ENCODE data around the gene IL17RA.
"Not testable (repeated sequence)": the region's sequence is repeated elsewhere in the genome, so short reads cannot be mapped to it uniquely, and the experiment has no call there.

The IL17RA gene

DNA sequence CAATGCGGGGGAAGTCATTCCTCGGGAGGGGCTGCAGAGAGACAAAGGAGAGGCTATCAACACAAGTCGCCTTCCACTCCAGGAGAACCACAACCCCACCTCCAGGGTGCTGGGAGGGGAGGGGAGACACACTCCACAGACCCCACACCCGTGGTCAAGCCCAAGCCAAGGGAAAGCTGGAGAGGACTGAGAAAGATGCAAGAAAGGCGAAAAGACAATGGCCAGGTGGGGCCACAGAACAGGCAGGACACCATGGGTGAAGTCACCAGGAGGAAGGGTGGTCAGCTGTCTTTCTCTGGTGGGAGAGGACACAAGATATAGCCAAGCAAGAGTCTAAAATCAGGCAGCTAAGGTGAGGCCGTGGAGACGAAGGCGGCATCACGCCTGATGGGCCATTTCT lies 58.3 kb downstream of the IL17RA start:
- Histone ChIP-seq H3K9me2 (replicated peaks; ENCODE audit: insufficient read depth, low read length) (no peaks in the 10 kb centered on the region), H3K9ac (ENCODE audit: low read length) (no peak overlapping the region), H3F3A (ENCODE audit: insufficient read depth, low read length) (no peaks in the 10 kb centered on the region), H2AFZ (ENCODE audit: low read length) (no peak overlapping the region), H3K4me3 (ENCODE audit: low read length) (no peak overlapping the region), H3K36me3 (replicated peaks; ENCODE audit: insufficient read depth, low read length) (no peaks in the 10 kb centered on the region), H3K4me2 (ENCODE audit: low read depth, low read length) (no peak overlapping the region), H4K20me1 (ENCODE audit: insufficient read depth, low read length) (no peaks in the 10 kb centered on the region), H3K4me1 (ENCODE audit: low read length) (no peaks in the 10 kb centered on the region), H3K27me3 (replicated peaks; ENCODE audit: insufficient read depth, low read length) (no peaks in the 10 kb centered on the region), H3K27ac (ENCODE audit: low read length) (no peak overlapping the region), H3K9me3 (replicated peaks; ENCODE audit: insufficient read depth, low read length) (no peaks in the 10 kb centered on the region), H3K79me2 (ENCODE audit: low read length) (no peaks in the 10 kb centered on the region)
- TF ChIP-seq, protein P1, sequence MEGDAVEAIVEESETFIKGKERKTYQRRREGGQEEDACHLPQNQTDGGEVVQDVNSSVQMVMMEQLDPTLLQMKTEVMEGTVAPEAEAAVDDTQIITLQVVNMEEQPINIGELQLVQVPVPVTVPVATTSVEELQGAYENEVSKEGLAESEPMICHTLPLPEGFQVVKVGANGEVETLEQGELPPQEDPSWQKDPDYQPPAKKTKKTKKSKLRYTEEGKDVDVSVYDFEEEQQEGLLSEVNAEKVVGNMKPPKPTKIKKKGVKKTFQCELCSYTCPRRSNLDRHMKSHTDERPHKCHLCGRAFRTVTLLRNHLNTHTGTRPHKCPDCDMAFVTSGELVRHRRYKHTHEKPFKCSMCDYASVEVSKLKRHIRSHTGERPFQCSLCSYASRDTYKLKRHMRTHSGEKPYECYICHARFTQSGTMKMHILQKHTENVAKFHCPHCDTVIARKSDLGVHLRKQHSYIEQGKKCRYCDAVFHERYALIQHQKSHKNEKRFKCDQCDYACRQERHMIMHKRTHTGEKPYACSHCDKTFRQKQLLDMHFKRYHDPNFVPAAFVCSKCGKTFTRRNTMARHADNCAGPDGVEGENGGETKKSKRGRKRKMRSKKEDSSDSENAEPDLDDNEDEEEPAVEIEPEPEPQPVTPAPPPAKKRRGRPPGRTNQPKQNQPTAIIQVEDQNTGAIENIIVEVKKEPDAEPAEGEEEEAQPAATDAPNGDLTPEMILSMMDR (IDR thresholded peaks at IDR 0.05; ENCODE audit: low read length) = no peak
- TF ChIP-seq EZH2phosphoT487 (IDR thresholded peaks at IDR 0.05; ENCODE audit: low read length) = no peak
- no peak for TF ChIP-seq EZH2 (optimal IDR thresholded peaks at IDR 0.05; ENCODE audit: low read depth, low read length)
- no peak for DNase-seq

DNA sequence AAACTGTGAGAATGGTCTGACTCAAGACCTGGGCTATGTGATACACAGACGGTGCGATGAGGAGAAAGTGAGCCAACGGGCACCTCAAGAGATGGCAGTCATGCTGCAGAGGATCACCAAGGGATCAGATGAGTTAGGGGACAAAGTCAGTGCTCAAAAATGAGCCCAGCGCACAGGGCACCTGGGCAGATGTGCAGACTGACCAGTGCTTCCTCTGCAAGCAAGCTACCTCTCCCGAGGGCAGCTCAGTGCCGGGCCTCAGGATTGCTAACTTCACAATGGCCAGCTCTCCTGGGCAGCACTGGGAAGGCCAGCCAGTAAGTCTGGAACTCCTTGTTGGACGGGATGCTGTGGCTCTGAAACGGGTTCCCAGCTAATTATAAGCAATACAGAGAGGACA lies 59.0 kb downstream of the IL17RA start:
- Histone ChIP-seq H3K4me3 (ENCODE audit: low read length) (no peak overlapping the region), H3K79me2 (ENCODE audit: low read length) (peaks cover 3% of the 10 kb centered on the region; the same call in 1 of the 2 replicates), H3F3A (ENCODE audit: insufficient read depth, low read length) (no peaks in the 10 kb centered on the region), H4K20me1 (ENCODE audit: insufficient read depth, low read length) (no peaks in the 10 kb centered on the region), H3K27me3 (replicated peaks; ENCODE audit: insufficient read depth, low read length) (no peaks in the 10 kb centered on the region), H3K9me3 (replicated peaks; ENCODE audit: insufficient read depth, low read length) (no peaks in the 10 kb centered on the region), H3K27ac (ENCODE audit: low read length) (no peak overlapping the region), H2AFZ (ENCODE audit: low read length) (no peak overlapping the region), H3K4me1 (ENCODE audit: low read length) (no peaks in the 10 kb centered on the region), H3K36me3 (replicated peaks; ENCODE audit: insufficient read depth, low read length) (no peaks in the 10 kb centered on the region), H3K9me2 (replicated peaks; ENCODE audit: insufficient read depth, low read length) (no peaks in the 10 kb centered on the region), H3K9ac (ENCODE audit: low read length) (no peak overlapping the region), H3K4me2 (ENCODE audit: low read depth, low read length) (no peak overlapping the region)
- no peak for TF ChIP-seq EZH2phosphoT487 (IDR thresholded peaks at IDR 0.05; ENCODE audit: low read length)
- TF ChIP-seq, protein P1 (IDR thresholded peaks at IDR 0.05; ENCODE audit: low read length) = no peak
- TF ChIP-seq EZH2 (optimal IDR thresholded peaks at IDR 0.05; ENCODE audit: low read depth, low read length) = no peak
- DNase-seq = no peak

- H2AFZ ChIP-seq (ENCODE audit: low read length) = no peak overlapping the region
- no peaks in the 10 kb centered on the region for H3F3A ChIP-seq (ENCODE audit: insufficient read depth, low read length)
- H3K4me3 ChIP-seq (ENCODE audit: low read length) = no peak overlapping the region
- H4K20me1 ChIP-seq (ENCODE audit: insufficient read depth, low read length) = no peaks in the 10 kb centered on the region
- H3K27ac ChIP-seq (ENCODE audit: low read length) = no peak overlapping the region
- peaks cover 14% of the 10 kb centered on the region for H3K79me2 ChIP-seq (ENCODE audit: low read length)
- H3K4me2 ChIP-seq (ENCODE audit: low read depth, low read length) = no peak overlapping the region
- H3K27me3 ChIP-seq (replicated peaks; ENCODE audit: insufficient read depth, low read length) = no peaks in the 10 kb centered on the region
- no peak for TF ChIP-seq EZH2phosphoT487 (IDR thresholded peaks at IDR 0.05; ENCODE audit: low read length)
- no peak for TF ChIP-seq EZH2 (optimal IDR thresholded peaks at IDR 0.05; ENCODE audit: low read depth, low read length)
- TF ChIP-seq, protein P1 (IDR thresholded peaks at IDR 0.05; ENCODE audit: low read length) = no peak
- H3K9me3 ChIP-seq (replicated peaks; ENCODE audit: insufficient read depth, low read length) = no peaks in the 10 kb centered on the region
- H3K9ac ChIP-seq (ENCODE audit: low read length) = no peak overlapping the region
- no peaks in the 10 kb centered on the region for H3K36me3 ChIP-seq (replicated peaks; ENCODE audit: insufficient read depth, low read length)
- no peak for DNase-seq
- no peaks in the 10 kb centered on the region for H3K9me2 ChIP-seq (replicated peaks; ENCODE audit: insufficient read depth, low read length)
- no peaks in the 10 kb centered on the region for H3K4me1 ChIP-seq (ENCODE audit: low read length)
Observed at GRCh38 chr22:17145021-17145680, 60.4 kb downstream of the IL17RA start.

- H3K36me3 ChIP-seq (replicated peaks; ENCODE audit: insufficient read depth, low read length); H3K4me1 ChIP-seq (ENCODE audit: low read length); DNase-seq; H3K9me2 ChIP-seq (replicated peaks; ENCODE audit: insufficient read depth, low read length); H3K9ac ChIP-seq (ENCODE audit: low read length); H3K4me3 ChIP-seq (ENCODE audit: low read length); H2AFZ ChIP-seq (ENCODE audit: low read length); H3K4me2 ChIP-seq (ENCODE audit: low read depth, low read length); H3K27me3 ChIP-seq (replicated peaks; ENCODE audit: insufficient read depth, low read length); H3F3A ChIP-seq (ENCODE audit: insufficient read depth, low read length); H3K27ac ChIP-seq (ENCODE audit: low read length); H3K9me3 ChIP-seq (replicated peaks; ENCODE audit: insufficient read depth, low read length); H4K20me1 ChIP-seq (ENCODE audit: insufficient read depth, low read length): not testable (repeated sequence)
- H3K79me2 ChIP-seq (ENCODE audit: low read length) = peaks cover 32% of the 10 kb centered on the region
Observed at GRCh38 chr22:17147458-17147857, 62.7 kb downstream of the IL17RA start.
